DOHH2 (cell line): ENCODE data around the gene PARVB.

ENCODE experiments used
- H3F3A ChIP-seq: fragments of 200-600 bp; sonication (generic), shearing (Covaris generic); 2 replicates; pipeline ENCODE4 v1.6.0; 2016; ENCODE audit warnings: antibody characterized with exemption, mild to moderate bottlenecking; ENCODE audit not compliant: control insufficient read depth, insufficient read depth
- H3K27ac ChIP-seq: fragments of 200-600 bp; sonication (generic); 2 replicates; pipeline ENCODE4 v1.5.1; 2014; ENCODE audit warnings: low read depth, mild to moderate bottlenecking, low read length, moderate library complexity
- H3K27me3 ChIP-seq: fragments of 200-600 bp; sonication (generic); 2 replicates; pipeline ENCODE4 v1.6.1; 2014; ENCODE audit warnings: mild to moderate bottlenecking, low read length, mixed read lengths; ENCODE audit not compliant: control insufficient read depth
- H3K36me3 ChIP-seq: fragments of 200-600 bp; sonication (generic); 2 replicates; pipeline ENCODE4 v1.6.1; 2014; ENCODE audit warnings: mild to moderate bottlenecking, low read length, moderate library complexity, mixed read lengths; ENCODE audit not compliant: control insufficient read depth
- H3K4me1 ChIP-seq: fragments of 200-600 bp; sonication (generic); 2 replicates; pipeline ENCODE4 v1.6.1; 2014; ENCODE audit warnings: mild to moderate bottlenecking, low read length, mixed read lengths; ENCODE audit not compliant: control insufficient read depth
- H3K4me2 ChIP-seq: fragments of 200-600 bp; sonication (generic); 2 replicates; pipeline ENCODE4 v1.6.0; 2014; ENCODE audit warnings: mild to moderate bottlenecking, low read length, moderate library complexity
- H3K4me3 ChIP-seq: fragments of 200-600 bp; sonication (generic); 2 replicates; pipeline ENCODE4 v1.5.1; 2014; ENCODE audit warnings: mild to moderate bottlenecking, low read length, mixed read lengths
- H3K79me2 ChIP-seq: fragments of 200-600 bp; sonication (generic); 2 replicates; pipeline ENCODE4 v1.6.1; 2014; ENCODE audit warnings: mild to moderate bottlenecking, low read length, mixed read lengths; ENCODE audit not compliant: control insufficient read depth
- H3K9me2 ChIP-seq: fragments of 200-600 bp; sonication (generic); replicated peaks from 2 replicates; pipeline ENCODE4 v1.6.1; 2014; ENCODE audit warnings: mild to moderate bottlenecking, low read length, mixed read lengths; ENCODE audit not compliant: control insufficient read depth
- H3K9me3 ChIP-seq: fragments of 200-600 bp; sonication (generic); 2 replicates; pipeline ENCODE4 v1.6.1; 2014; ENCODE audit warnings: antibody characterized with exemption, low read length, mixed read lengths; ENCODE audit not compliant: control insufficient read depth, insufficient read depth
- H4K20me1 ChIP-seq: fragments of 200-600 bp; sonication (generic); 2 replicates; pipeline ENCODE4 v1.6.0; 2014; ENCODE audit warnings: low read depth, mild to moderate bottlenecking, antibody characterized with exemption, low read length, moderate library complexity; ENCODE audit not compliant: control insufficient read depth, insufficient read depth
- CTCF ChIP-seq: fragments of 200-600 bp; sonication (generic); IDR thresholded peaks from one replicate; pipeline ENCODE4 v1.5.1; 2014; ENCODE audit warnings: antibody characterized with exemption, mild to moderate bottlenecking, low read depth, low read length; ENCODE audit not compliant: poor library complexity, severe bottlenecking
- EZH2phosphoT487 ChIP-seq: fragments of 200-600 bp; sonication (generic); IDR thresholded peaks from 2 replicates; pipeline ENCODE4 v1.6.1; 2017; ENCODE audit warnings: borderline replicate concordance, mild to moderate bottlenecking, antibody characterized with exemption, low read length, moderate library complexity, mixed read lengths

The PARVB gene

GRCh38 chr22:44218071-44218470, 194.0 kb downstream of the PARVB start:
- no peaks in the 10 kb centered on the region for H3K36me3 ChIP-seq
- no peaks in the 10 kb centered on the region for H3K4me1 ChIP-seq
- H4K20me1 ChIP-seq: no peaks in the 10 kb centered on the region
- no peak overlapping the region for H3K4me2 ChIP-seq
- H3K79me2 ChIP-seq: no peaks in the 10 kb centered on the region
- no peaks in the 10 kb centered on the region for H3K9me3 ChIP-seq
- TF ChIP-seq EZH2phosphoT487: no peak
- TF ChIP-seq CTCF: no peak
- no peaks in the 10 kb centered on the region for H3F3A ChIP-seq
- H3K4me3 ChIP-seq: no peak overlapping the region
- H3K27ac ChIP-seq: no peak overlapping the region
- H3K27me3 ChIP-seq: no peaks in the 10 kb centered on the region; the same call in 1 of the 2 replicates
- no peaks in the 10 kb centered on the region for H3K9me2 ChIP-seq

- H3K9me3 ChIP-seq: no peaks in the 10 kb centered on the region
- no peak for TF ChIP-seq EZH2phosphoT487
- no peak for TF ChIP-seq CTCF
- H3K4me3 ChIP-seq: no peak overlapping the region
- no peak overlapping the region for H3K4me2 ChIP-seq
- H3F3A ChIP-seq: no peaks in the 10 kb centered on the region
- H3K79me2 ChIP-seq: no peaks in the 10 kb centered on the region
- H4K20me1 ChIP-seq: no peaks in the 10 kb centered on the region
- no peaks in the 10 kb centered on the region; the same call in 1 of the 2 replicates for H3K27me3 ChIP-seq
- no peaks in the 10 kb centered on the region for H3K36me3 ChIP-seq
- H3K4me1 ChIP-seq: no peaks in the 10 kb centered on the region
- H3K9me2 ChIP-seq: no peaks in the 10 kb centered on the region
- H3K27ac ChIP-seq: no peak overlapping the region
Observed at GRCh38 chr22:44219101-44219870, 195.2 kb downstream of the PARVB start.

- no peak overlapping the region for H3K4me2 ChIP-seq
- no peak overlapping the region for H3K27ac ChIP-seq
- no peaks in the 10 kb centered on the region; the same call in 1 of the 2 replicates for H3K27me3 ChIP-seq
Observed at GRCh38 chr22:44220727-44221680, 196.9 kb downstream of the PARVB start.

More at GRCh38 chr22:44220727-44221680, 196.9 kb downstream of the PARVB start:
- Histone ChIP-seq H4K20me1 (no peaks in the 10 kb centered on the region), H3K36me3 (no peaks in the 10 kb centered on the region), H3K79me2 (no peaks in the 10 kb centered on the region), H3K4me3 (no peak overlapping the region), H3K4me1 (no peaks in the 10 kb centered on the region), H3K9me2 (no peaks in the 10 kb centered on the region), H3F3A (no peaks in the 10 kb centered on the region), H3K9me3 (no peaks in the 10 kb centered on the region)
- TF ChIP-seq EZH2phosphoT487 (no peak), CTCF (no peak)
